Testis (tissue), 2 donors: ENCODE results near the gene FGFR2.

Source experiments
- CTCF ChIP-seq, 3 experiments: fragments of 450-650 bp in 2 of 3; fragments of 200-600 bp in 1 of 3; sonication (generic) in 1 of 3; IDR thresholded peaks; one replicate each; pipeline ENCODE4 v1.5.1; 2016 to 2019; ENCODE audit warnings: antibody characterized with exemption in 3 of 3, mild to moderate bottlenecking in 2 of 3, moderate library complexity in 1 of 3
- POLR2A ChIP-seq: fragments of 450-650 bp; IDR thresholded peaks from one replicate; pipeline ENCODE4 v1.6.1; 2017; ENCODE audit warnings: antibody characterized with exemption, mild to moderate bottlenecking, moderate library complexity

GRCh38 chr10:121530481-121531075, 67.7 kb downstream of the FGFR2 start:
- TF ChIP-seq CTCF (IDR thresholded peaks at IDR 0.05): no peak
- TF ChIP-seq POLR2A: no peak
